Nephron progenitor cell (in vitro differentiated cells): ENCODE data around the gene ALK.

ENCODE experiments used
- DNase-seq: peaks from one replicate; pipeline ENCODE4 v3.0.0; 2021
- H3K27ac Mint-ChIP-seq: 2 replicates; pipeline ENCODE4 v1.8.0; 2021; ENCODE audit warnings: mild to moderate bottlenecking, moderate library complexity, mixed read lengths
- H3K27me3 Mint-ChIP-seq: 2 replicates; pipeline ENCODE4 v1.8.0; 2021; ENCODE audit warnings: mild to moderate bottlenecking, low read depth, mixed read lengths; ENCODE audit not compliant: poor library complexity
- H3K36me3 Mint-ChIP-seq: 2 replicates; pipeline ENCODE4 v1.8.0; 2021; ENCODE audit warnings: low read depth, mixed read lengths
- H3K4me1 Mint-ChIP-seq: 2 replicates; pipeline ENCODE4 v1.8.0; 2021; ENCODE audit warnings: mixed read lengths
- H3K4me3 Mint-ChIP-seq: 2 replicates; pipeline ENCODE4 v1.8.0; 2021; ENCODE audit warnings: mild to moderate bottlenecking, moderate library complexity, mixed read lengths
- H3K9me3 Mint-ChIP-seq: 2 replicates; pipeline ENCODE4 v1.8.0; 2021; ENCODE audit warnings: mild to moderate bottlenecking, moderate library complexity, mixed read lengths
- CTCF ChIP-seq: fragments of 200-600 bp; sonication (generic); IDR thresholded peaks from 2 replicates; pipeline ENCODE4 v1.5.0; 2021; ENCODE audit warnings: antibody characterized with exemption

The ALK gene

GRCh38 chr2:29560566-29560965 lies 360.8 kb downstream of the ALK start:
- Mint-ChIP-seq H3K27me3 (peaks cover 7% of the 10 kb centered on the region), H3K9me3 (no peaks in the 10 kb centered on the region), H3K4me1 (no peaks in the 10 kb centered on the region), H3K27ac (no peak overlapping the region), H3K4me3 (no peak overlapping the region), H3K36me3 (no peaks in the 10 kb centered on the region)
- TF ChIP-seq CTCF = no peak
- no peak for DNase-seq

GRCh38 chr2:29560030-29560429 lies 361.4 kb downstream of the ALK start:
- TF ChIP-seq CTCF = no peak
- Mint-ChIP-seq H3K27me3 (peaks cover 7% of the 10 kb centered on the region), H3K27ac (no peak overlapping the region)

GRCh38 chr2:29559578-29559977 lies 361.8 kb downstream of the ALK start:
- peaks cover 7% of the 10 kb centered on the region for H3K27me3 Mint-ChIP-seq
- no peak for TF ChIP-seq CTCF
- H3K36me3 Mint-ChIP-seq = no peaks in the 10 kb centered on the region
- H3K4me1 Mint-ChIP-seq = no peaks in the 10 kb centered on the region
- DNase-seq = no peak
- H3K9me3 Mint-ChIP-seq = no peaks in the 10 kb centered on the region
- no peak overlapping the region for H3K27ac Mint-ChIP-seq
- H3K4me3 Mint-ChIP-seq = no peak overlapping the region

More at GRCh38 chr2:29560030-29560429, 361.4 kb downstream of the ALK start:
- Mint-ChIP-seq H3K4me3 (no peak overlapping the region), H3K4me1 (no peaks in the 10 kb centered on the region), H3K36me3 (no peaks in the 10 kb centered on the region), H3K9me3 (no peaks in the 10 kb centered on the region)
- DNase-seq = no peak

- no peak for DNase-seq
- peaks cover 10% of the 10 kb centered on the region for H3K27me3 Mint-ChIP-seq
- TF ChIP-seq CTCF = no peak
- H3K36me3 Mint-ChIP-seq = no peaks in the 10 kb centered on the region
- no peak overlapping the region for H3K27ac Mint-ChIP-seq
- no peaks in the 10 kb centered on the region for H3K9me3 Mint-ChIP-seq
- H3K4me3 Mint-ChIP-seq = no peak overlapping the region
- H3K4me1 Mint-ChIP-seq = no peaks in the 10 kb centered on the region
Measured at GRCh38 chr2:29558097-29558496, 363.3 kb downstream of the ALK start.

GRCh38 chr2:29557268-29557667 lies 364.1 kb downstream of the ALK start:
- no peaks in the 10 kb centered on the region for H3K4me1 Mint-ChIP-seq
- no peaks in the 10 kb centered on the region for H3K36me3 Mint-ChIP-seq
- H3K27ac Mint-ChIP-seq = no peak overlapping the region
- DNase-seq = no peak
- H3K9me3 Mint-ChIP-seq = no peaks in the 10 kb centered on the region
- H3K27me3 Mint-ChIP-seq = peaks cover 7% of the 10 kb centered on the region
- no peak for TF ChIP-seq CTCF
- no peak overlapping the region for H3K4me3 Mint-ChIP-seq

GRCh38 chr2:29549069-29549380 lies 372.4 kb downstream of the ALK start:
- H3K27me3 Mint-ChIP-seq = peaks cover 20% of the 10 kb centered on the region
- DNase-seq = no peak

More at GRCh38 chr2:29549069-29549380, 372.4 kb downstream of the ALK start:
- Mint-ChIP-seq H3K27ac (no peak overlapping the region), H3K36me3 (no peaks in the 10 kb centered on the region), H3K9me3 (no peaks in the 10 kb centered on the region), H3K4me3 (no peak overlapping the region), H3K4me1 (peaks cover 11% of the 10 kb centered on the region)
- no peak for TF ChIP-seq CTCF
